ENCODE measurements around the gene PLEKHN1. TPM values are rescaled to one million over a fixed set of nuclear protein-coding genes. Genes with fewer than 3 reads are reported as not detected.
A peak's percentile ranks its signal among the peaks of the same experiment; 100 is the strongest.

PLEKHN1 gene
- total RNA-seq, 2 donors from 2014 or later: not detected

DNA sequence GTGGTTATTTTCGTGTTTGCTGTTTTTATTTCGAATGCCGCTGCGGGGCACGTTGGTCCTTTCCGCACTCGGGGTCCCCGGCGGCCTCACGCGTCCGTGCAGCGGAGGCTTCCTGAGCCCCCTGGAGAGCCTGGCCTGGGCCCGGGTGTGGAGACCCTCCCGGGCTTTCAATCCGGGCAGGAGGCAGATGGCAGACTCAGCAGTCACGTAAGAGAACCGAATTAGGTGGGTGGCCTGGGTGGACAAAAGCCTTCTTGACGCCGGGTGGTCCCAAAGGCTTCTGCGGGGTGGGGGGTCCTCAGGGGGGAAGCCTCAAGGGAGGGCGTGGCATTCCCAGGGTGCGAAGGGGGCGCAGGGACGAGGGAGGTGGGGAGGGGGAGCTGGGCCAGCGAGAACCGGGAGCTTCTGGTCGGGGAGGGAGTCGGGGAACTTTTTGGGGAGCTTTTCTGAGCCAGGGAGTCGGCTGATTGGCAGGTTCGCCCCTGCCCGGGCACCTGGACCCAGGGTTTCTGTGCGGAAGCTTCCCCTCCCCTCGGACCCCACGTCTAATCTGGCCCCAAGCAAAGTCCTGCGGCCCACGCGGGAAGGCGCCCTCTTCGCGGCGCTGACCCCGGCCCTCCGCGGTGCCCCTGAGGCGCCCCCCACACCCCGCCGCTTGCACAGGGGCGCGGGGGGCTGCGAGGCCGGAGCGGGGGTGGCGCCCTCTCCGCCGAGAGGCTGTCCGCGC lies 34.9 kb downstream of the PLEKHN1 start:
- WGBS, 2 donors: 1 to 2% methylated on average over 11 to 58 of the region's 58 CpGs
- Histone ChIP-seq H3K4me3 (no peak overlapping the region), H3K36me3 (replicated peaks in 1 of 2; ENCODE audit: insufficient read depth in 1 of 2, low read depth in 2 of 2) (no peaks in the 10 kb centered on the region), H3K4me1 (peaks cover 62% of the 10 kb centered on the region), H3K27ac (peak overlapping the region; percentile 93 to 96 (median 94)), H3K9me3 (no peaks in the 10 kb centered on the region), H3K27me3 (peaks cover 3 to 24% of the 10 kb centered on the region in 2 donors)
- peak in 1 of 4 donors; percentile 25 for DNase-seq
- no peak for TF ChIP-seq POLR2A (IDR thresholded peaks at IDR 0.05)
- TF ChIP-seq, protein P1, sequence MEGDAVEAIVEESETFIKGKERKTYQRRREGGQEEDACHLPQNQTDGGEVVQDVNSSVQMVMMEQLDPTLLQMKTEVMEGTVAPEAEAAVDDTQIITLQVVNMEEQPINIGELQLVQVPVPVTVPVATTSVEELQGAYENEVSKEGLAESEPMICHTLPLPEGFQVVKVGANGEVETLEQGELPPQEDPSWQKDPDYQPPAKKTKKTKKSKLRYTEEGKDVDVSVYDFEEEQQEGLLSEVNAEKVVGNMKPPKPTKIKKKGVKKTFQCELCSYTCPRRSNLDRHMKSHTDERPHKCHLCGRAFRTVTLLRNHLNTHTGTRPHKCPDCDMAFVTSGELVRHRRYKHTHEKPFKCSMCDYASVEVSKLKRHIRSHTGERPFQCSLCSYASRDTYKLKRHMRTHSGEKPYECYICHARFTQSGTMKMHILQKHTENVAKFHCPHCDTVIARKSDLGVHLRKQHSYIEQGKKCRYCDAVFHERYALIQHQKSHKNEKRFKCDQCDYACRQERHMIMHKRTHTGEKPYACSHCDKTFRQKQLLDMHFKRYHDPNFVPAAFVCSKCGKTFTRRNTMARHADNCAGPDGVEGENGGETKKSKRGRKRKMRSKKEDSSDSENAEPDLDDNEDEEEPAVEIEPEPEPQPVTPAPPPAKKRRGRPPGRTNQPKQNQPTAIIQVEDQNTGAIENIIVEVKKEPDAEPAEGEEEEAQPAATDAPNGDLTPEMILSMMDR (IDR thresholded peaks at IDR 0.05): no peak
- ATAC-seq: no peak
- intact Hi-C loops (cut with DNase I): no loop called here

DNA sequence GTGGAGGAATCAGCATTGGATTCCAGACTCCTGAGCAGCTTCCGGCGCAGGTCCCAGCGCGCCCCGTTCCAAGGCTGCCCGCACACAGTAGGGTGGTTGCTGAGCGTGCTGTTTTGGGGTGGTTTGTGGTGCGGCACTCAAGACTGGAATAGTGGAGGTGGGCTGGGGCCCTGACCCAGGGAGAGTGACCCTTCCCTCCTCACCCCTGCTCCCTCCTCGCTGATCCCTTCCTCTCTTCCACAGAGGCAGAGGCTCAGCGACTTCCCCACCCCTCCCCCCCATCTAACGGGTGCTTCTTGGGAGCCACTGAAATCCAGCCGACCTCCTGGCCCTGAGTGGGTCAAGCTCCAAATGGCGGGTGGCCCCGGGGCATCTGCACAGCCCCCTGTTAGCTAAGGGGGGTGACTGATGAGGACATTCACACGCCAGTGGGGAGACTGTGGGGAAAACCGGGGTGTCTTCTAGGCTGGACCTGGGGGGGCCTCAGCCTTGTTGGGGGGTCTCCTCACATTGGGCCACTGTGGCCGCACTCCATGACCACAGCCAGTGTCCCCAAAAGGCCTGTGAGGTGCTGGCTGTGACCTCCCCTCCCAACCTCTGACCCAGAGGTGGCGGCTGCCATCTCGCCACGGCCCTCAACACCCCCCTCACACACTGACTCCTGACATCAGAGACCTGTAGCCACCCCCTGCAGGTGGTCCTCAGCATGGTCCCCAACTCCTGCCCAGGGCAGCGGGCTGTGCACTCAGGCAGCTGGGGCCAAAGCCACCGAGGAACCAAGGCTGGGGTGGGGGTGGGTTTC lies 37.5 kb downstream of the PLEKHN1 start:
- TF ChIP-seq POLR2A (IDR thresholded peaks at IDR 0.05): no peak
- TF ChIP-seq, protein P1 (IDR thresholded peaks at IDR 0.05): no peak
- ATAC-seq (no peak), DNase-seq (peak in 1 of 4 donors; percentile 13)
- intact Hi-C loops (cut with DNase I): no loop called here
- no peaks in the 10 kb centered on the region for H3K36me3 ChIP-seq (replicated peaks in 1 of 2; ENCODE audit: insufficient read depth in 1 of 2, low read depth in 2 of 2)
- H3K9me3 ChIP-seq: no peaks in the 10 kb centered on the region
- 79 to 86% methylated on average over 7 to 20 of the region's 22 CpGs for WGBS, 2 donors
- H3K4me1 ChIP-seq: peaks cover 56% of the 10 kb centered on the region
- H3K4me3 ChIP-seq: no peak overlapping the region
- H3K27me3 ChIP-seq: peaks cover 3 to 23% of the 10 kb centered on the region in 2 donors
- H3K27ac ChIP-seq: peak overlapping the region in 1 of 4 donors; percentile 61

DNA sequence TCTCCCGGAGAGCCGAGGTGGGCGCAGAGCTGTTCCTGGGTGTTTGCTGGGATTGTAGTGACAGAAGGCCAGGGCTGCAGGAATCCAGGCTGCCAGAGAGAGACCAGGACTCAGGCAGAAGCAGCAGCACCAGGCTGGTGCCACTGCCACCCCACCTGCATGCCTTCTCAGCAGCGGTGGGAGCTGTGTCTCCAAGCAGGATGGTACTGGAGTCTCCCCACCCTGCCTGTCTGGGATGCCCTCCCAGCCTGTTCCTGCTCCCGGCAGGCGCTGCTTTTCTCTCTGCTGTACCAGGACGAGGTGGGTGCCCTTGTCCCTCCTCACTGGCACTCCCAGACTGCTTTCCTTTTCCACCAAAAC lies 38.1 kb downstream of the PLEKHN1 start:
- ATAC-seq (no peak), DNase-seq (no peak)
- Histone ChIP-seq H3K27me3 (peaks cover 0 to 17% of the 10 kb centered on the region in 2 donors), H3K9me3 (no peaks in the 10 kb centered on the region), H3K27ac (peak overlapping the region; percentile 42 to 69 (median 64)), H3K4me3 (no peak overlapping the region), H3K4me1 (peaks cover 50% of the 10 kb centered on the region), H3K36me3 (replicated peaks in 1 of 2; ENCODE audit: insufficient read depth in 1 of 2, low read depth in 2 of 2) (no peaks in the 10 kb centered on the region)
- intact Hi-C loops (cut with DNase I): no loop called here
- TF ChIP-seq, protein P1 (IDR thresholded peaks at IDR 0.05): no peak
- no peak for TF ChIP-seq POLR2A (IDR thresholded peaks at IDR 0.05)
- 63% methylated on average over 3 to 7 of the region's 7 CpGs for WGBS, 2 donors

DNA sequence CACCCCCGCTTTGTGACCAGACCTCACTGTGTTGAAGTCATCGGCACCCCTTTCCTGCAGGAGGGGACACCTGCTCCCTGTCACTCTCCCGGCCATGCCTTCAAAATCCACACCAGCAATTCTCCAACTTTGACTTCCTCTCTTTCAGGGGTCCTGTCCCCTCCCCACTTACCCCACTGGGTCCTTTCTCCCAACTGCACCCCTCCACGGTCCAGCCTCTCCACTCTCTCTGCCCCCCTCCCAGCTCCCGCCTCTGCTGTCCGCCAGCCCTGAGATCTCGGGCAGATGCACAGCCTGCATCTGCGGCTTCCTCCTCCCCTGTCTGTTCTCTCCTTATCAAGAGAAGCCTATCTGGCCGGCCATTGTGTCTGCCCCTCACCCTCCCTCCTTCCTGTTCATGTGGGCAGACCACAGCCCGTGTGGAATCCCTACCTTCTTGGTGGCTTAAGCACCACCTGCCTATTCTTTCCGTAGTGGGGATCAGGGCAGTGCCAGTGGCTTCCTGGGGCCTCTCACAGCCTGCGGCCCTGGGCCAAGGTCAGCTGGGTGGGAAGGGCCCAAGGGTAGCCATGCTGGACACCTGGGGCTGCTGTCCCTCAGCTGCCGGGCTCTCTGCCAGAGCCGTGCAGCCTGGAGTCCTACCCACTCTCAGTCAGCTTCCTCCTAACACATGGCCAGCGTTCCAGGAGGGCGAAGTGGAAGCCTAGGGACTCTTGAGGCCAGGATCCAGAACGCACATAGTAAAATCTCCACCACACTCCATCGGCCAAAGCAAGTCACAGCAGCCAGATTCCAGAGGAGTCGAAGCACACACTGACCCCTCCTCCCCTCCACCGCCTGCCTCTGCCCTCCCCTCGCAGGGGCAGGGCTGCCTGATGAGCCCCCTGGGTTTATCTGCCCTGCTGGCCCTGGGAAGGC lies 38.8 kb downstream of the PLEKHN1 start:
- H3K9me3 ChIP-seq: no peaks in the 10 kb centered on the region
- peaks cover 44% of the 10 kb centered on the region for H3K4me1 ChIP-seq
- H3K27ac ChIP-seq: peak overlapping the region; percentile 42 to 69 (median 64)
- WGBS, 2 donors: 23 to 39% methylated on average over 12 to 21 of the region's 21 CpGs
- peak; percentile 51 for ATAC-seq
- peaks cover 0 to 13% of the 10 kb centered on the region in 2 donors for H3K27me3 ChIP-seq
- no peak for TF ChIP-seq POLR2A (IDR thresholded peaks at IDR 0.05)
- TF ChIP-seq, protein P1 (IDR thresholded peaks at IDR 0.05): no peak
- intact Hi-C loops (cut with DNase I): no loop called here
- no peaks in the 10 kb centered on the region for H3K36me3 ChIP-seq (replicated peaks in 1 of 2; ENCODE audit: insufficient read depth in 1 of 2, low read depth in 2 of 2)
- DNase-seq: peak; percentile 64 to 83 (median 80)
- H3K4me3 ChIP-seq: no peak overlapping the region
